IPS-11a (cell line): Measurements from ENCODE around the gene TOR4A.

ENCODE experiments used
- H3K4me3 ChIP-seq: one replicate; pipeline ENCODE4 v1.5.1; 2013; ENCODE audit warnings: low read depth, low read length, control low read depth

The TOR4A gene

GRCh38 chr9:137331929-137332328 is 54.4 kb downstream of the TOR4A start:
- no peak overlapping the region for H3K4me3 ChIP-seq
